ENCODE data around the gene CISTR. TPM values are rescaled to one million over a fixed set of nuclear protein-coding genes. Genes with fewer than 3 reads are reported as not detected.
"Not testable (repeated sequence)": the region's sequence is repeated elsewhere in the genome, so short reads cannot be mapped to it uniquely, and the experiment has no call there.

The CISTR gene
- total RNA-seq, 1 experiment from 2014 or later: not detected

- DNase-seq (ENCODE audit: low read depth): no peak
Measured at GRCh38 chr12:53764615-53765014, 12.8 kb upstream of the CISTR start.

DNA sequence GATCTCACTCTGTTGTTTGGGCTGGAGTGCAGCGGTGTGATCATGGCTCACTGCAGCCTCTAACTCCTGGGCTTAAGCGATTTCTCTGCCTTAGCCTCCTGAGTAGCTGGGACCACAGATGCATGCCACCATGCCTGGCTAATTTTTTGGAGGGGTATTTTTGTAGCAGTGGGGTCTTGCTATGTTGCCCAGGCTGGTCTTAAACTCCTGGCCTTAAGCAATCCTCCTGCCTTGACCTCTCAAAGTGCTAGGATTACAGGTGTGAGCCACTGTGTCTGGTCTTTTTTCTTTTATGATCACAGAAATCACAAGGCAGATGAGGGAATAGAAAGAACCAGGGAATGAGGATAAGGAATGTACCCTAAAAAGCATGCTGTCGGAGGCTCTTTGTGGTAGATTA, 11.0 kb upstream of the CISTR start:
- not testable (repeated sequence) for DNase-seq (ENCODE audit: low read depth)

DNA sequence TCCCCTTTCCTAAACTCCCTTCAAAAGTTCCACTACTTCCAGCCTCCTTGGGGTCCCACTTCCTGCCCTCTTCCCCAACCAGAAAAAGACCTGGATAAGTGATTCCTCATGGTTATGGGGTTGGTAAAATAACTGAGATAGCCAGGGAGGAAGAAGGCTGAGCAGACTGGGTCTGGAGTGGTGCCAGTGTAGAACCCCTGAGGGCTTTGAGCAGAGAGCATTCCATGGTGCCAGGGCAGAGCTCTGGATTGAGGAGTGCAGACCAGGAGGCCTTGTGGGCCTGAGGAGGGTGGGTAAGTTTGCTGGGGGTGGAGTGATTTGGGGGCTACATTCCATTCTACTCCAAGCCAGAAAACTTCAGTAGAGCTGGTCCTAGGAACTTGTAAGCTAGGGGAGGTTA, 9.5 kb upstream of the CISTR start:
- DNase-seq (ENCODE audit: low read depth): no peak

DNA sequence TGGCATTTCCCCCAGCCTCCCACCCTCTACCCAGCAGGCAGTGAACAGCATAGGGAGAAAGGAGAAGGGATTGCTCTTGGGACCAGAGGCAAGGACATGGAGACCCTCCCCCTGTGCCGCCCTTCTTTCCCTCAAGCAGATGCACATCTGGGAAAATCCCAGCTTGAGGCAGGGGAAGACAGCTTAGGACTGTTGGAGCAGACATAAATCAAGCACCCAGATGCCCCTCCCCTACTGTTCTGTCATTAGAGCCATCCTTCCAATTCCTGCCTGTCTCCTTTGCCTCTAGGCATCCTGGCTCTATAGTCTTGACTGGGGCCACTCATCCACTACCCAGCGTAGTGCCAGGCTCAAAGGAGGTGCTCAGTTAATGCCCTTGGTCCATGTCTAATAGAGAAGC, 7.5 kb upstream of the CISTR start:
- no peak for DNase-seq (ENCODE audit: low read depth)

- no peak for DNase-seq (ENCODE audit: low read depth)
Measured at GRCh38 chr12:53758730-53759103, 6.9 kb upstream of the CISTR start.

DNA sequence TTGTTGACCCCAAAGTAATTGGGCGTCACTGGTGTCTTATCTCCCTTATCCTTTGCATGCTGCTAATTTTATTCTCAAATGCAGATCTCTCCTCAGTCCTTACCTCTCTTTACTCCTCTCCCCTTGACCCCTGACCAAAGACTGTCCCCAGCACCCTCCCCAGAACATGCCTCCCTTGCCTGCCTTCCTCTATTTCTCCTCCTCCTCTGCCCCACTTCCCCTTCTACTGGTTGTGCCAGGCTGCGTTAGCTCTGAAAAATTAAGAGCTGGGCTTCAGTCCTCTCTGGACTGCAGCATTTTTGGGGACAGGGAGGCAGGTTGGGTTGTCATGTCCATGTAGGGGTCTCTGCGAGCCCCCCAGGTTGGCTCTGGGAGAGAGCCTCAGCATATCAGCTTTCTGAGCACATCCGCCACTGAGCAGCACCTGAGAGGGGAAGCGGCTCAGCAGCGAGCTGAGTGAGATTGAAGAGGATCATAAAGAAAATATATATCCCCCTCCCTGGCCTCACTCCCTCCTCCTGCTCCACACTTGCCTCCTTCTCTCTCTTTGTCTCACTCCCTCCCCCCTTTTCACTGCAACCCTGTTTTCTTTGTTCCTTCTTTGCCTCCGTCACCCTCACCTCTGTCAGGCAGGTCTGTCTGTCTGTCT, 6.4 kb upstream of the CISTR start:
- no peak for DNase-seq (ENCODE audit: low read depth)

- peak; percentile 62 for DNase-seq (ENCODE audit: low read depth)
Measured at GRCh38 chr12:53757101-53757770, 5.5 kb upstream of the CISTR start.

GRCh38 chr12:53756300-53757100, 4.7 kb upstream of the CISTR start:
- no peak for DNase-seq (ENCODE audit: low read depth)

DNA sequence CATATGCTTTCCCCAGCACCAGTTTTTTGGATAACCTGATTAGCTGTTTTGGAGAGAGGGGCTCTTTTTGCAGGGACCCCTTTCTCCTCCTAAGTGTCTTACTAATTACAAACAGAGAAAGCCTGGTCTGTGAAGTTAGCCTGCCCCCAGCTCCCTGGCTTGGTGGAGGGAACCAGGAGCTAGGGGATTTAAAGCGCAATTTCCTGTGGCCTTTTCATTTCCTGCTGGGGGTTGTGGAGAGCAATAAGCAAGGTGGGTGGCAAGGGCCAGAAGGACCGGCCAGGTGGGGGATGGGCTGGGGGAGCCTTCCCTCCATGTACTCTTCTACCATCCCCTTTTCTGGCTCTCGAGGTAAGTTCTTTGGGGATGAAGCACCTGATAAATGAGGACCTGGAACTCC, 4.1 kb upstream of the CISTR start:
- DNase-seq (ENCODE audit: low read depth): no peak

DNA sequence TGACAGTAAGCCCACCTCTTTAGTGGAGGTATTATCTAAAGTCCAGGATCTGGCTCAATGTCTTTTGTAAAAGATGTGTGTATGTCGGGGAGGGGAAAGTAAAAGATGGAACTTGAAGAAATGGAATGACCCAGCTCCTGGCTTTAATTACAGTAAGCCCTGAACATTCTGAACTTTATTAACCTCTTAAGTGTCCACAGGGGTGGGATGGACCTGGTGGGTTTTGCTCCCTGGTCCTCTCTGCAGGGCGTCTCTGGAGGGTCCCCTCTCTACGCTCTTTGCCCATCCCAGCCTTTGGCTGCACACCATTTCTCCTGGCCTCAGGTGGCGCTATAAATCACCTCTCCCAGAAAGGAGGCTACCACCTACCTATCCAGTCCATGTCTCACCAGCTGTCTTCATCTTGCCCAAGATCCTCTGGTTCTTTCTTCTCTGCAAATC, 3.7 kb upstream of the CISTR start:
- DNase-seq (ENCODE audit: low read depth): no peak

GRCh38 chr12:53754633-53755264, 3.0 kb upstream of the CISTR start:
- DNase-seq (ENCODE audit: low read depth): peak; percentile 54

DNA sequence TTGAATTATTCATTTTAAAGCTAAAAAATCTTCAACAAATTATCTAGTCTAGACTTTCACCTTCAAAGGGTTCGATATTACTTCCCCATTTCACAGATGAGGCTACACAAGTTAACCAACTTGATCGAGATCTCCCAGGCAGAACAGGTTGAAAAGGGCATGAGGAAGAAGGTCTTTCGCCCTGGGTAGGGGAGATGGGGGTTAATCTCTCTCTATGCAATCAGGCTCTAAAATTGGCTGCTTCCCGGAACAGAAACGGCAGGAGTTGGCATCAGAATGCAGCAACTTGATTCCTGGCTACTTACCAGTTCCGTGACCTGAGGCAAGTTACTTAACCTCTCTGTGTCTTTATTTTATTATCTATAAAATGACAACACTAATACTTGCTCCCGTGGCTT, 2.4 kb upstream of the CISTR start:
- DNase-seq (ENCODE audit: low read depth): no peak

DNA sequence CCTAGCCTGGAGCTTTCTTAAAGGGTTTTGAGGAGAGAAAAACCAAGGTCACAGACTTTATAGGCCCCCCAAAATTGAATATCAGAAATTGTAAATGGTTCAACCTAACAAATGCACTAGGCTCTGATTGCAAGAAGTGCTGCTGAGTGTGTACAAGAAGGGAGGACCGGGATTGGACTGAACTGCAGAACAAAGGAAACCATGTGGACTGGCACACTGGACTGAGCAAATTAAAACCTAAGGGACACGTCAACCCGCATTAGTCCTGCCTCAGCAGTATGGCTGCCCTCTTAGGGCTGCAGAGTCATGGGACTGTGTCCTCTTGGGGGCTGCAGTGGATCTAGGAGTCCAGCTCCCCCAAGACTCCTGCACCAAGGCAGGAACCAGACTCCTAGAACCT, 842 bp upstream of the CISTR start:
- no peak for DNase-seq (ENCODE audit: low read depth)

- no peak for DNase-seq (ENCODE audit: low read depth)
Measured at GRCh38 chr12:53752192-53752601, 418 bp upstream of the CISTR start.

DNA sequence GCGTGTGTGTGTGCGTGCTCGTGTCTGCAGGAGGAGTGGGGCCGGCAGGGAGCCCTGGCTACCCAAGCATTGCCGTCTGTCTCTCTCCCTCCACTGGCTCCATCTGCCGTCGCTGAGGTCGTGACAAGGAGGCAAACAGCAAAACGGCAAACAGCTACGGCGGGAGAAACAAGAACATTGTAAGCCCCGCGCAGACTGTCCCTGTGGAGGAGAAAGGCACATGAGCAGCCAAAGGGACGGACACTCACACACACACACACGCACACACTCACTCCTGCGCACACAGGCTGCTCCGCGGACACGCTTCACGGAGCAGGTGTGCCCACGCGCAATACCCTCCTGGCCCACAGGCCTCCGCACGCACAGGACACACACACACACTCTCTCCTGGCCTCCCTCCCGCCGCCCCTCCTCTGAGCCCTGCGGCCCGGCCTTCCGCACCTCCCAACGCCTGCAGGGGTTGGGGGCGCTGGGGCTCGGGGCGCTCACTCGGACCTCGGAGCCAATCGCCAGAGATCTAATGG, 905 bp downstream of the CISTR start:
- peak; percentile 13 for DNase-seq (ENCODE audit: low read depth)

GRCh38 chr12:53749986-53750811, 1.6 kb downstream of the CISTR start:
- no peak for DNase-seq (ENCODE audit: low read depth)

GRCh38 chr12:53748072-53748840, 3.5 kb downstream of the CISTR start:
- no peak for DNase-seq (ENCODE audit: low read depth)

- DNase-seq (ENCODE audit: low read depth): no peak
Measured at GRCh38 chr12:53747095-53747494, 4.7 kb downstream of the CISTR start.

- peak; percentile 78 for DNase-seq (ENCODE audit: low read depth)
Measured at GRCh38 chr12:53746592-53747092, 5.1 kb downstream of the CISTR start.

GRCh38 chr12:53744751-53745150, 7.0 kb downstream of the CISTR start:
- no peak for DNase-seq (ENCODE audit: low read depth)
